ENCODE results near the gene THAP12. TPM values are rescaled to one million over a fixed set of nuclear protein-coding genes. Genes with fewer than 3 reads are reported as not detected.

The THAP12 gene
- total RNA-seq, 1 experiment from 2014 or later = 44.1 TPM

- no peaks in the 10 kb centered on the region for H3K27me3 ChIP-seq (ENCODE audit: insufficient read depth, low read length)
- no peak for TF ChIP-seq YY1 (IDR thresholded peaks at IDR 0.05; ENCODE audit: extremely low read depth, insufficient replicate concordance, low read depth, low read length)
- no peak for TF ChIP-seq EGR1 (IDR thresholded peaks at IDR 0.05; ENCODE audit: low read depth)
- no peak for TF ChIP-seq EZH2phosphoT487 (IDR thresholded peaks at IDR 0.05; ENCODE audit: borderline replicate concordance)
- no peak for TF ChIP-seq RAD21 (IDR thresholded peaks at IDR 0.05; ENCODE audit: low read depth)
- TF ChIP-seq ZFX (IDR thresholded peaks at IDR 0.05) = no peak
- TF ChIP-seq EZH2 (IDR thresholded peaks at IDR 0.05) = no peak
- TF ChIP-seq CBX3 (IDR thresholded peaks at IDR 0.05; ENCODE audit: low read depth) = no peak
- TF ChIP-seq TCF7L2 (IDR thresholded peaks at IDR 0.05; ENCODE audit: borderline replicate concordance, extremely low read depth, insufficient read depth, insufficient read length) = no peak
- TF ChIP-seq, protein P1, sequence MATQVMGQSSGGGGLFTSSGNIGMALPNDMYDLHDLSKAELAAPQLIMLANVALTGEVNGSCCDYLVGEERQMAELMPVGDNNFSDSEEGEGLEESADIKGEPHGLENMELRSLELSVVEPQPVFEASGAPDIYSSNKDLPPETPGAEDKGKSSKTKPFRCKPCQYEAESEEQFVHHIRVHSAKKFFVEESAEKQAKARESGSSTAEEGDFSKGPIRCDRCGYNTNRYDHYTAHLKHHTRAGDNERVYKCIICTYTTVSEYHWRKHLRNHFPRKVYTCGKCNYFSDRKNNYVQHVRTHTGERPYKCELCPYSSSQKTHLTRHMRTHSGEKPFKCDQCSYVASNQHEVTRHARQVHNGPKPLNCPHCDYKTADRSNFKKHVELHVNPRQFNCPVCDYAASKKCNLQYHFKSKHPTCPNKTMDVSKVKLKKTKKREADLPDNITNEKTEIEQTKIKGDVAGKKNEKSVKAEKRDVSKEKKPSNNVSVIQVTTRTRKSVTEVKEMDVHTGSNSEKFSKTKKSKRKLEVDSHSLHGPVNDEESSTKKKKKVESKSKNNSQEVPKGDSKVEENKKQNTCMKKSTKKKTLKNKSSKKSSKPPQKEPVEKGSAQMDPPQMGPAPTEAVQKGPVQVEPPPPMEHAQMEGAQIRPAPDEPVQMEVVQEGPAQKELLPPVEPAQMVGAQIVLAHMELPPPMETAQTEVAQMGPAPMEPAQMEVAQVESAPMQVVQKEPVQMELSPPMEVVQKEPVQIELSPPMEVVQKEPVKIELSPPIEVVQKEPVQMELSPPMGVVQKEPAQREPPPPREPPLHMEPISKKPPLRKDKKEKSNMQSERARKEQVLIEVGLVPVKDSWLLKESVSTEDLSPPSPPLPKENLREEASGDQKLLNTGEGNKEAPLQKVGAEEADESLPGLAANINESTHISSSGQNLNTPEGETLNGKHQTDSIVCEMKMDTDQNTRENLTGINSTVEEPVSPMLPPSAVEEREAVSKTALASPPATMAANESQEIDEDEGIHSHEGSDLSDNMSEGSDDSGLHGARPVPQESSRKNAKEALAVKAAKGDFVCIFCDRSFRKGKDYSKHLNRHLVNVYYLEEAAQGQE (IDR thresholded peaks at IDR 0.05; ENCODE audit: low read depth) = no peak
- TF ChIP-seq SP1 (IDR thresholded peaks at IDR 0.05; ENCODE audit: low read depth) = no peak
- TF ChIP-seq, protein P2, sequence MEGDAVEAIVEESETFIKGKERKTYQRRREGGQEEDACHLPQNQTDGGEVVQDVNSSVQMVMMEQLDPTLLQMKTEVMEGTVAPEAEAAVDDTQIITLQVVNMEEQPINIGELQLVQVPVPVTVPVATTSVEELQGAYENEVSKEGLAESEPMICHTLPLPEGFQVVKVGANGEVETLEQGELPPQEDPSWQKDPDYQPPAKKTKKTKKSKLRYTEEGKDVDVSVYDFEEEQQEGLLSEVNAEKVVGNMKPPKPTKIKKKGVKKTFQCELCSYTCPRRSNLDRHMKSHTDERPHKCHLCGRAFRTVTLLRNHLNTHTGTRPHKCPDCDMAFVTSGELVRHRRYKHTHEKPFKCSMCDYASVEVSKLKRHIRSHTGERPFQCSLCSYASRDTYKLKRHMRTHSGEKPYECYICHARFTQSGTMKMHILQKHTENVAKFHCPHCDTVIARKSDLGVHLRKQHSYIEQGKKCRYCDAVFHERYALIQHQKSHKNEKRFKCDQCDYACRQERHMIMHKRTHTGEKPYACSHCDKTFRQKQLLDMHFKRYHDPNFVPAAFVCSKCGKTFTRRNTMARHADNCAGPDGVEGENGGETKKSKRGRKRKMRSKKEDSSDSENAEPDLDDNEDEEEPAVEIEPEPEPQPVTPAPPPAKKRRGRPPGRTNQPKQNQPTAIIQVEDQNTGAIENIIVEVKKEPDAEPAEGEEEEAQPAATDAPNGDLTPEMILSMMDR (IDR thresholded peaks at IDR 0.05 in 2 of 3, conservative IDR thresholded peaks at IDR 0.05 in 1 of 3; ENCODE audit: borderline replicate concordance in 1 of 3, insufficient read depth in 1 of 3, low read depth in 2 of 3, low read length in 2 of 3) = no peak
- no peak overlapping the region for H2AFZ ChIP-seq (ENCODE audit: low read depth, low read length, poor library complexity, severe bottlenecking)
- H4K20me1 ChIP-seq (ENCODE audit: insufficient read depth) = no peaks in the 10 kb centered on the region
- no peak overlapping the region for H3K9ac ChIP-seq (ENCODE audit: low read length)
- H3K4me2 ChIP-seq (ENCODE audit: low read length) = no peak overlapping the region
- H3K4me3 ChIP-seq (replicated peaks in 1 of 2; ENCODE audit: low read depth in 1 of 2, low read length in 2 of 2) = no peak overlapping the region
- no peak for DNase-seq (ENCODE audit: low read depth, low spot score)
- no peak overlapping the region for H3K27ac ChIP-seq (ENCODE audit: low read depth, low read length)
- POLR2A ChIA-PET = no interaction called here
- RAD21 ChIA-PET (ENCODE audit: low non-redundant PET in 1 of 2, low total read pairs in 2 of 2, uncharacterized antibody in 2 of 2, unreplicated experiment in 2 of 2) = no interaction called here
- H3K9me3 ChIP-seq (ENCODE audit: control insufficient read depth in 1 of 2, insufficient read depth in 1 of 2, low read depth in 1 of 2, low read length in 2 of 2) = no peaks in the 10 kb centered on the region
- intact Hi-C loops (cut with micrococcal nuclease) = no loop called here
- CTCF ChIA-PET = interaction anchor here (3.0 kb wide), 1 partner anchor 106 kb away, joined by 15 read pairs; no protein-coding TSS in a partner anchor
- H3K79me2 ChIP-seq (ENCODE audit: insufficient read depth, low read length) = no peaks in the 10 kb centered on the region
- no peaks in the 10 kb centered on the region for H3K4me1 ChIP-seq (ENCODE audit: control insufficient read depth in 1 of 2, insufficient read depth in 2 of 2, low read length in 2 of 2)
- ATAC-seq = no peak
- no peaks in the 10 kb centered on the region for H3K36me3 ChIP-seq (ENCODE audit: control insufficient read depth in 1 of 2, insufficient read depth in 2 of 2, low read length in 2 of 2)
- BruUV-seq (replicated peaks) = no TSS peak
- no peaks in the 10 kb centered on the region for H3K9me2 ChIP-seq (ENCODE audit: insufficient read depth)
Observed at GRCh38 chr11:76313271-76313670, 67.7 kb downstream of the THAP12 start.
